Gastrocnemius medialis (tissue), 4 donors: ENCODE measurements around the gene CALCB.

ENCODE experiments used
- POLR2A ChIP-seq, 2 donors: fragments of 450-650 bp; IDR thresholded peaks; one replicate each; pipeline ENCODE4 v1.6.1; 2017; ENCODE audit warnings: antibody characterized with exemption in 2 of 2, mild to moderate bottlenecking in 2 of 2, moderate library complexity in 2 of 2
- TF ChIP-seq, protein P1 (sequence below), 5 experiments: fragments of 450-650 bp in 3 of 5; fragments of 200-600 bp in 2 of 5; sonication (generic) in 2 of 5; IDR thresholded peaks in 4 of 5; conservative IDR thresholded peaks in 1 of 5; 1 replicate in 4 of 5; 2 replicates in 1 of 5; pipeline ENCODE4 v1.5.1; 2016 to 2019; ENCODE audit warnings: antibody characterized with exemption in 5 of 5, mild to moderate bottlenecking in 3 of 5, moderate library complexity in 3 of 5

DNA sequence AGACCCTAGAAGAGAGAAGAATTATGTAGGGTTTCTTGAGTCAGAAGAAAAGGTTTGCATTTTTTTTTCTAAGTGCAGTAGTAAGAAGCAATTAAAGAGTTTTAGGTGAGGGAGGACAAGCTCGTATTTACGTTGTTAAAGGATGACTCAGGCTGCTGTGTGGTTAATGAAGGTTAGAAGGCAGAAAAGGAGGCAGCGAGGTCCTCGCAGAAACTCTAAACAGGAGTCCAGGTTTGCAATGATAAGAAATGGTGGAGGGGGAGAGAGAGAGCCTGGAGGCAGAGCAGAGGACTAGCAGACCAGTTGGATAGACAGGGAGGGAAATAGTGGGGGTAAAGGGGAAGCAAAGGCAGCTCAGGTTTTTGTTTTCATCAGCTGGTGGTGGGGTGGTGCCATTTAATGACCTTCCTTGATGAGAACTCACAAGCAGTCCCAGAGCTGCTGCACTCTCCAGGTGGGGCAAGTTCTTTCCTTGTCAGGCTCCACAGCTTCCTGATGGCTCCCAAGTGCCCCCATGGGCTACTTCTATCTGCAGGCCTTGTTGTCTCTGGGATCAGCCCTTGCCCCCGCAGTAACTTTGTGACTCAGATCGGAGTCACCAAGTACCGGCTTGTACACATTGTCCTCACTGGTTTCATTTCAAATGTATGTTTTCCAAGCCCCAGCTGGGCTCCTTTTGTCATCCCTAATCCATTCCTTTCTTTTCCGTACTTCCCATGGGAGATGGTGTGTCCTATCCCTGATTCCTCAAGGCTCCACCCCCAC, 33.0 kb downstream of the CALCB start:
- TF ChIP-seq, protein P1, sequence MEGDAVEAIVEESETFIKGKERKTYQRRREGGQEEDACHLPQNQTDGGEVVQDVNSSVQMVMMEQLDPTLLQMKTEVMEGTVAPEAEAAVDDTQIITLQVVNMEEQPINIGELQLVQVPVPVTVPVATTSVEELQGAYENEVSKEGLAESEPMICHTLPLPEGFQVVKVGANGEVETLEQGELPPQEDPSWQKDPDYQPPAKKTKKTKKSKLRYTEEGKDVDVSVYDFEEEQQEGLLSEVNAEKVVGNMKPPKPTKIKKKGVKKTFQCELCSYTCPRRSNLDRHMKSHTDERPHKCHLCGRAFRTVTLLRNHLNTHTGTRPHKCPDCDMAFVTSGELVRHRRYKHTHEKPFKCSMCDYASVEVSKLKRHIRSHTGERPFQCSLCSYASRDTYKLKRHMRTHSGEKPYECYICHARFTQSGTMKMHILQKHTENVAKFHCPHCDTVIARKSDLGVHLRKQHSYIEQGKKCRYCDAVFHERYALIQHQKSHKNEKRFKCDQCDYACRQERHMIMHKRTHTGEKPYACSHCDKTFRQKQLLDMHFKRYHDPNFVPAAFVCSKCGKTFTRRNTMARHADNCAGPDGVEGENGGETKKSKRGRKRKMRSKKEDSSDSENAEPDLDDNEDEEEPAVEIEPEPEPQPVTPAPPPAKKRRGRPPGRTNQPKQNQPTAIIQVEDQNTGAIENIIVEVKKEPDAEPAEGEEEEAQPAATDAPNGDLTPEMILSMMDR (IDR thresholded peaks at IDR 0.05 in 4 of 5, conservative IDR thresholded peaks at IDR 0.05 in 1 of 5) = no peak
- no peak for TF ChIP-seq POLR2A (IDR thresholded peaks at IDR 0.05)
